PFSK-1 (cell line): Measurements from ENCODE around the gene TMPRSS12.

ENCODE experiments used
- POLR2AphosphoS5 ChIP-seq: IDR thresholded peaks from 2 replicates; pipeline ENCODE4 v1.6.1; 2012; ENCODE audit warnings: low read depth, mild to moderate bottlenecking, control low read depth, low read length, moderate library complexity
- SIN3A ChIP-seq: IDR thresholded peaks from 2 replicates; pipeline ENCODE4 v1.6.1; 2012; ENCODE audit warnings: mild to moderate bottlenecking, low read length, moderate library complexity, borderline replicate concordance; ENCODE audit not compliant: insufficient read depth
- TAF1 ChIP-seq: IDR thresholded peaks from 2 replicates; pipeline ENCODE4 v1.6.1; 2012; ENCODE audit warnings: low read length, control low read depth, borderline replicate concordance; ENCODE audit not compliant: insufficient read depth

GRCh38 chr12:50887191-50887590 lies 44.5 kb downstream of the TMPRSS12 start:
- TF ChIP-seq SIN3A (no peak), TAF1 (no peak), POLR2AphosphoS5 (no peak)
